ENCODE measurements around the gene ADD1. TPM values are rescaled to one million over a fixed set of nuclear protein-coding genes. Genes with fewer than 3 reads are reported as not detected.
"Not testable (repeated sequence)": the region's sequence is repeated elsewhere in the genome, so short reads cannot be mapped to it uniquely, and the experiment has no call there.

Gene ADD1
- total RNA-seq, 1 donor from 2014 or later: 276 TPM

DNA sequence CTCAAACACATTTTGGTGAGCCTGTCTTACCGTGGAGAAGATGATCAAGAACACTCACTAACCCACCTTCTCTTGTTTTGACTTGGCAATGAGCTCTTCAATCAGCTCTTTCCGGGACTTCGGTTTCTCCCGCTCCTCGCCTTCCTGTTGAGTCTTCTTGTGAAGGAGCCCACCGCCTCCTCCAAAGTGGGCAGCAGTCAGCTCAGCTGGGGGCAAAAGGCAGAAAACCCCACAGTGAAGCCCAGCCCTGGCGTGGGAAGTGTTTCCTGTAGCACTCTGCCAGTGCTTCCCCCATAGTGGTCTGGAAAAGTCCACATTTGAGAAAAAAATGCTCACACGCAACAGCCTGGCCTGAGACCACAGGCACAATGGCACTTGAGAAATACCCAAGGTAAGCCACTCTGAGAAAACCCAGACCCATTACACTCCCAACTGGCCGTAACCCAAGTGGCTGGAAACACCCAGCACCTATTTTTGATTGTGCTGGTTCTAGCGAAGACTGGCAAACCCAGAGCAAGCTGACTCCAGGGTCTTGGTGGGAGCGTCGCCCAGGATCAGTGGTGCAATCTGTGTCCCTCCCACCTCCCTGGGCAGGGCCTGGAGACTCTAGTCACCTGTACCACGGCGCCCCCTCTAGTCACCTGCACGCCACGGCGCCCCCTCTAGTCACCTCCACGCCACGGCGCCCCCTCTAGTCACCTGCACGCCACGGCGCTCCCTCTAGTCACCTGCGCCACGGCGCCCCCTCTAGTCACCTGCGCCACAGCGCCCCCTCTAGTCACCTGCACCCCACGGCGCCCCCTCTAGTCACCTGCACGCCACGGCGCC is 110.9 kb downstream of the ADD1 start:
- Mint-ChIP-seq H3K27me3 (ENCODE audit: unreplicated experiment) (peaks cover 7% of the 10 kb centered on the region), H3K4me1 (ENCODE audit: low read depth, unreplicated experiment) (peaks cover 12% of the 10 kb centered on the region), H3K27ac (ENCODE audit: unreplicated experiment) (no peak overlapping the region), H3K4me3 (ENCODE audit: unreplicated experiment) (no peak overlapping the region), H3K9me3 (ENCODE audit: unreplicated experiment) (peaks cover 6% of the 10 kb centered on the region), H3K36me3 (ENCODE audit: unreplicated experiment) (no peaks in the 10 kb centered on the region)
- peak; percentile 35 for TF ChIP-seq CTCF (IDR thresholded peaks at IDR 0.05; ENCODE audit: partially characterized antibody, unreplicated experiment)
- no peak for DNase-seq

GRCh38 chr4:2955186-2956044 is 111.8 kb downstream of the ADD1 start:
- not testable (repeated sequence) for H3K27ac Mint-ChIP-seq (ENCODE audit: unreplicated experiment); H3K27me3 Mint-ChIP-seq (ENCODE audit: unreplicated experiment); H3K4me3 Mint-ChIP-seq (ENCODE audit: unreplicated experiment); H3K9me3 Mint-ChIP-seq (ENCODE audit: unreplicated experiment); H3K36me3 Mint-ChIP-seq (ENCODE audit: unreplicated experiment); DNase-seq
- TF ChIP-seq CTCF (IDR thresholded peaks at IDR 0.05; ENCODE audit: partially characterized antibody, unreplicated experiment): peak; percentile 28
- H3K4me1 Mint-ChIP-seq (ENCODE audit: low read depth, unreplicated experiment): peaks cover 12% of the 10 kb centered on the region

DNA sequence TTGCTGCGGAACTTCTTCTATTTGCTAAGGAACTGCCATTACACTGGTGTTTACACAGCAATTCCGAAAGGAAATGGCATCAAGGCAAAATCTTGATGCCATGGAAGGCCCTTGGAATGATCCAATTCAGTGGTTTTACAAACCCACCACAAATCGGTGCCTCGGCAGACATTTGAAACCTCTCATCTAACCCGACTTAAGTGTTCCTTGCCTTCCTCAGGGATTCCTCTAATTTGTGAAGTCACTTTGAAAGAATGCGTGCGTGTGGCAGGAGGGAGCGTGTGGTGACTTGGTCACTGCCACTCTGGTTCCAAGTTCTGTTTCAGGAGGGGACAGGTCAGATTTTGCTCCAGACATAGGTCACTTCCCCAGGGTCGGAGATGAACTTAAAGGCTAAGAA is 114.8 kb downstream of the ADD1 start:
- H3K27ac Mint-ChIP-seq (ENCODE audit: unreplicated experiment): peak overlapping the region; percentile 50
- H3K9me3 Mint-ChIP-seq (ENCODE audit: unreplicated experiment): peaks cover 8% of the 10 kb centered on the region
- TF ChIP-seq CTCF (IDR thresholded peaks at IDR 0.05; ENCODE audit: partially characterized antibody, unreplicated experiment): no peak
- no peaks in the 10 kb centered on the region for H3K36me3 Mint-ChIP-seq (ENCODE audit: unreplicated experiment)
- H3K27me3 Mint-ChIP-seq (ENCODE audit: unreplicated experiment): peaks cover 8% of the 10 kb centered on the region
- peak overlapping the region; percentile 5 for H3K4me3 Mint-ChIP-seq (ENCODE audit: unreplicated experiment)
- H3K4me1 Mint-ChIP-seq (ENCODE audit: low read depth, unreplicated experiment): peaks cover 19% of the 10 kb centered on the region
- DNase-seq: no peak

DNA sequence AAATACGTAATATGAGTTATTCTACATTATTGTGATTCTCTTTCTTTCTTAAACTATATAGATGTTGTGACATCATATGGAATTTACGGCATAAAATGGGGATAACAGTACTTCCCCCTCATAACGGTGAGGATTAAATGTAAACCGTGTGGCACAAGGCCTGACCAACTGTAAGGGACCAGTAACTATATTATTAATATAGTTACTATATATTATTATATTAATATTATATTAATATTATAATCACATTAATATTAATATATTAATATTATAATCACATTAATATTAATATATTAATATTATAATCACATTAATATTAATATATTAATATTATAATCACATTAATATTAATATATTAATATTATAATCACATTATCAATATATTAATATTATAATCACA is 116.8 kb downstream of the ADD1 start:
- not testable (repeated sequence) for H3K4me3 Mint-ChIP-seq (ENCODE audit: unreplicated experiment); H3K36me3 Mint-ChIP-seq (ENCODE audit: unreplicated experiment); DNase-seq; H3K27ac Mint-ChIP-seq (ENCODE audit: unreplicated experiment); H3K27me3 Mint-ChIP-seq (ENCODE audit: unreplicated experiment)
- H3K9me3 Mint-ChIP-seq (ENCODE audit: unreplicated experiment): peaks cover 14% of the 10 kb centered on the region
- peaks cover 26% of the 10 kb centered on the region for H3K4me1 Mint-ChIP-seq (ENCODE audit: low read depth, unreplicated experiment)

DNA sequence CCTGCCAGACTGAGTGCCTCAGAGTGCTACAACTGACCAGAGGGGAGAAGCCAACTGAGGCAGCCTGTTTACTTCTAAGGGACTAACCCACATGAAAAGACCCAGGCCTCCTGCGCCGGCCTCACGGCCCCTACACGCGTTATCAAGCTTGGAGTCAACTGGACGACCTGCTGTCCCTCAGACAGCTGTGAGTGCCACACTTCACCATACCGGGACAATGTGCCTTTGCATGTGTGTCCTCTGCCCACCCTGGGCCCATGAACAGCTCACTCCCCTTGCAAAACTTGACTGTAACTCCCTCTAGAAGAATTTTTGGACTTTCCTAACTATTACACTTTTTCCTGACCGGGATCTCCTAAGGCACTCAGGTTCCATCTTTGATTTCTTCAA is 117.8 kb downstream of the ADD1 start:
- no peaks in the 10 kb centered on the region for H3K36me3 Mint-ChIP-seq (ENCODE audit: unreplicated experiment)
- peak overlapping the region; percentile 4 for H3K27ac Mint-ChIP-seq (ENCODE audit: unreplicated experiment)
- H3K27me3 Mint-ChIP-seq (ENCODE audit: unreplicated experiment): peaks cover 8% of the 10 kb centered on the region
- DNase-seq: no peak
- no peak for TF ChIP-seq CTCF (IDR thresholded peaks at IDR 0.05; ENCODE audit: partially characterized antibody, unreplicated experiment)
- peak overlapping the region; percentile 93 for H3K4me3 Mint-ChIP-seq (ENCODE audit: unreplicated experiment)
- peaks cover 12% of the 10 kb centered on the region for H3K9me3 Mint-ChIP-seq (ENCODE audit: unreplicated experiment)
- H3K4me1 Mint-ChIP-seq (ENCODE audit: low read depth, unreplicated experiment): peaks cover 26% of the 10 kb centered on the region
